Activated T-cell treated with anti-CD3 and anti-CD28 coated beads for 4 hours (primary cell): ENCODE results near the gene NFATC1.

Experiments used
- DNase-seq: peaks from one replicate; pipeline ENCODE4 v3.0.0-alpha.2; 2020

The NFATC1 gene

DNA sequence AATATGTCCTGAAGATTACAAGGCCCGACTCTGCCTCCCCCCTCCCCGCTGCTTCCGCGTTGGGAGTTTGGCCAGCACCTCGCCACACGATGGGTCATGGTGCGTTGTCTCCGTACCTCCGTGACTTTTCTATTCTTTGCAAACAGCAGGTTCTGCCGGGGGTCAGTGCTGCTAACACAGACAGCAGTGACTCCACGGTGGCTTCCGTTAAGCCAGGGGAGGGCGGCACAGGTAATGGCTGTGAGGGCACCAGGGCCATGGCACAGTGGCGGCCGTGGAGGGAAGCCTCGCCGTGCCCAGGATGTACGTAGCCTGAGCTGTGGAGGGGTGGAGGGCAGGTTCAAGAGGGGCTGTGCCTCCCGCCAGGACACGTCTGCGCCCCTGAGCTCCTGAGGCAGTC is 115.5 kb downstream of the NFATC1 start:
- no peak for DNase-seq

GRCh38 chr18:79511671-79512301 is 116.1 kb downstream of the NFATC1 start:
- no peak for DNase-seq

DNA sequence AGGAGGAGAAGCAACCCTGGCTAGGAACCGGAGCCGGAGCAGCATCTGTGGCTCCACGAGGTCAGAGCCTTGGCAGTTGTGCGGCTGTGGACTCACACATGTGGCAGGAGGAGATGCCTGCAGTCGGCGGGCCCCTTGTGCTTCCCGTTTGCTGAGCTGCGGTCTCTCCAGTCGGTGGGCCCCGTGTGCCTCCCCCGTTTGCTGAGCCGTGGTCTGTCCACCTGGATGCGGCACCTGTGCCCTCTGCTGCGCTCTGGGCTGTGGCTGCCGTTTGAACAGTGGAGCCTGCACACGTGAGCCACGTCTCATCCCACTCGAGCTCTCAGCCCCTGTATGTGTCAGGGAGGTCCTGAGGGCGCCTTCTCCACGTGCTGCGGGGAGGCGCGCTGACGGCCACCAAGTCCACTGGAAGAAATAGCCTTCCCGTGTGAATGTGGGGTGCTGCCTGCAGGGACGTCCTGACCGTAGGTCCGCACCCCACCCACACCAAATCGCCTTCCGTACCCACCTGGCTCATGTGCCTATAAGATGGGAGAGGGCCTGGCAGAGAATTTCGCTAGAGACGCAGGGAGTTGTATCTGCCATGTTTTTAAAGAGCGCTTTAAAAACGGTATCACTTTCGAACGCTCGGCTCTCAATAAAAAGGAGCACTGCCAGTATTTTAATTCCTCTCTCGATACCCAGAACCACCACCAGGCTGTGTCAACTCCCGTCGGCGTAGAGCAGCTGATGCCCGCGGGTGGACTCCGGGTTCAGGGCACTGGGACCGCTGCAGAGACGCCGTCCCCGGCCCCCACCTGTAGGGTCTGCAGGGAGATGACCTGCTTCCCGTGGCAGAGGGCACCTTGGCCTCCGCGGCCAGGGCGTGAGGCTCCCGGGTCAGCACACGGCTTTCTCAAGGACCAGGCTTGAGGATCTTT is 117.0 kb downstream of the NFATC1 start:
- no peak for DNase-seq

- no peak for DNase-seq
These were observed 117.8 kb downstream of the NFATC1 start for GRCh38 chr18:79513381-79514081.

- DNase-seq: no peak
These were observed 119.6 kb downstream of the NFATC1 start for GRCh38 chr18:79515331-79515730.

- no peak for DNase-seq
These were observed 120.2 kb downstream of the NFATC1 start for GRCh38 chr18:79515944-79516351.

GRCh38 chr18:79516441-79516931 is 120.8 kb downstream of the NFATC1 start:
- DNase-seq: no peak

- DNase-seq: no peak
These were observed 121.6 kb downstream of the NFATC1 start for GRCh38 chr18:79517341-79517740.

DNA sequence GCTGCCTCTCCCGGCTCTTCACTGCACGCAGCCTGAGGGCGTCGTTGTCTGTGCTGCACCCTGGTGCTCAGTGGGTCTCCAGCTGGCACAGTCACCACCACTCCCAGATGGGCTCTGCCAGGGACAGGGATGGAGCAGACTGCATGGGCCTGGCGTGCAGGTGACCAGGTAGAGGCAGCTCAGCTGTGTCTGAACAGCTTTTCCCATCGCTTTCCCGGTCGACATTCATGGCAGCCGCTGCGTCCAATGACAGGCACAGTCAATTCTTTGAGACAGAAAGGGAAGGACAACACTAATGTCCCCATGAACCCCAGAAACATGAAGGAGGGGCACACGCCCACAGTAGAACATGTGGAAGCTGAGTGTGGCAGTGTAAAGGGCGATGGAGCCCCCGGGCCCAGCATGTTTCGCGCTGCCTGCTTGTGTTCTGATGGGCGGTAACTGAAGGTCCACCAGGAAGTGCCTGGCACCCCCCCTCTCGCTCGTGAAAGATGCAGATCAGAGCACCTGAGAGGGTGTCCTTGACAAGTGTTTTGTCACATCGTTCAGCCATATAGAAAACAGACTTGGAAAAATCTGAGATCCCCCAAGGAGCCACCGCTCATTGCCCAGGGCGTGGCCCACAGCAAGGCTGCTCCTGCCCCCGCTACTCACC is 122.4 kb downstream of the NFATC1 start:
- DNase-seq: no peak

- no peak for DNase-seq
These were observed 123.0 kb downstream of the NFATC1 start for GRCh38 chr18:79518683-79519128.

GRCh38 chr18:79519751-79520477 is 124.2 kb downstream of the NFATC1 start:
- DNase-seq: no peak

DNA sequence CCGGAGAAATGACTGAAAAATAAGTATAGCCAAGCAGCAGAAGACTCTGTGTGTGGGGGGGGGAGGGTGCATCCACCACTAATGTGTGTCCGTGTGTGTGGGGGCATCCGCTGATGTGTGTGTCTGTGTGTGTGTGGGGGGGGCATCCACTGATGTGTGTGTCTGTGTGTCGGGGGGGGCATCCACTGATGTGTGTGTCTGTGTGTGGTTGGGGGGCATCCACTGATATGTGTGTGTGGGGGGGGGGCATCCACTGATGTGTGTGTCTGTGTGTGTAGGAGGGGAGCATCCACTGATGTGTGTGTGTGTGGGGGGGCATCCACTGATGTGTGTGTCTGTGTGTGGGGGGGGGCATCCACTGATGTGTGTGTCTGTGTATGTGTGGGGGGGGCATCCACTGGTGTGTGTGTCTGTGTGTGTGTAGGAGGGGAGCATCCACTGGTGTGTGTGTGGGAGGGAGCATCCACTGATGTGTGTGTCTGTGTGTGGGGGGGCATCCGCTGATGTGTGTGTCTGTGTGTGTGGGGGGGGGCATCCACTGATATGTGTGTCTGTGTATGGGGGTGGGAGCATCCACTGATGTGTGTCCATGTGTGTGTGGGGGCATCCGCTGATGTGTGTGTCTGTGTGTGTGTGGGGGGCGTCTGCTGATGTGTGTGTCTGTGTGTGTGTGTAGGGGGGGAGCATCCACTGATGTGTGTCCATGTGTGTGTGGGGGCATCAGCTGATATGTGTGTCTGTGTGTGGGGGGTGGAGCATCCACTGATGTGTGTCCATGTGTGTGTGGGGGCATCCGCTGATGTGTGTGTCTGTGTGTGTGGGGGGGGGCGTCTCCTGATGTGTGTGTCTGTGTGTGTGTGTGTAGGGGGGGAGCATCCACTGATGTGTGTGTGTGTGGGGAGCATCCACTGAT is 125.0 kb downstream of the NFATC1 start:
- DNase-seq: no peak

- DNase-seq: no peak
These were observed 125.9 kb downstream of the NFATC1 start for GRCh38 chr18:79521416-79522205.

- peak; percentile 52 for DNase-seq
These were observed 126.9 kb downstream of the NFATC1 start for GRCh38 chr18:79522451-79523205.

GRCh38 chr18:79523206-79523735 is 127.5 kb downstream of the NFATC1 start:
- DNase-seq: peak; percentile 44

GRCh38 chr18:79523736-79524180 is 128.0 kb downstream of the NFATC1 start:
- DNase-seq: peak; percentile 69

- DNase-seq: peak; percentile 38
These were observed 128.7 kb downstream of the NFATC1 start for GRCh38 chr18:79524181-79525078.
